ENCODE data around the gene B3GALNT2. TPM values are rescaled to one million over a fixed set of nuclear protein-coding genes. Genes with fewer than 3 reads are reported as not detected.

The B3GALNT2 gene
- total RNA-seq, 1 experiment from 2014 or later, result 35.5 TPM

- Histone ChIP-seq H3K4me3 (ENCODE audit: low read depth, low read length) (no peak overlapping the region), H3K9me3 (no peaks in the 10 kb centered on the region), H3K36me3 (ENCODE audit: control insufficient read depth, insufficient read depth, low read length) (peaks cover 1% of the 10 kb centered on the region), H3K4me1 (no peaks in the 10 kb centered on the region), H3K27me3 (replicated peaks; ENCODE audit: control insufficient read depth, insufficient read depth, low read length) (no peaks in the 10 kb centered on the region)
- no peaks in the 10 kb centered on the region for H3K9me3 Mint-ChIP-seq (ENCODE audit: unreplicated experiment)
- H3K27ac Mint-ChIP-seq (ENCODE audit: unreplicated experiment), result no peak overlapping the region
- BruUV-seq (replicated peaks), result no TSS peak
- DNase-seq, result no peak
- intact Hi-C loops (cut with micrococcal nuclease; ENCODE audit: unreplicated experiment), result no loop called here
- no peaks in the 10 kb centered on the region for H3K27me3 Mint-ChIP-seq (ENCODE audit: insufficient read depth, unreplicated experiment)
- CTCF ChIA-PET, result interaction anchor here (0.7 kb wide), 1 partner anchor 9 kb away, joined by 3 read pairs; the partner anchor contains the start of gene B3GALNT2
- TF ChIP-seq CTCF (IDR thresholded peaks at IDR 0.05; ENCODE audit: insufficient read depth in 1 of 2, low read depth in 1 of 2, low read length in 1 of 2, severe bottlenecking in 1 of 2, unreplicated experiment in 1 of 2), result no peak
- POLR2A ChIA-PET, result no interaction called here
- no peaks in the 10 kb centered on the region for H3K4me1 Mint-ChIP-seq (ENCODE audit: low read depth, unreplicated experiment)
- H3K4me3 Mint-ChIP-seq (ENCODE audit: unreplicated experiment), result no peak overlapping the region
- peaks cover 15% of the 10 kb centered on the region for H3K36me3 Mint-ChIP-seq (ENCODE audit: insufficient read depth, unreplicated experiment)
These were observed 9.2 kb downstream of the B3GALNT2 start for GRCh38 chr1:235495030-235495429.

GRCh38 chr1:235494531-235494930 lies 9.7 kb downstream of the B3GALNT2 start:
- Histone ChIP-seq H3K4me1 (no peaks in the 10 kb centered on the region), H3K4me3 (ENCODE audit: low read depth, low read length) (no peak overlapping the region), H3K27me3 (replicated peaks; ENCODE audit: control insufficient read depth, insufficient read depth, low read length) (no peaks in the 10 kb centered on the region), H3K36me3 (ENCODE audit: control insufficient read depth, insufficient read depth, low read length) (peaks cover 1% of the 10 kb centered on the region), H3K9me3 (no peaks in the 10 kb centered on the region)
- H3K4me1 Mint-ChIP-seq (ENCODE audit: low read depth, unreplicated experiment), result no peaks in the 10 kb centered on the region
- peaks cover 15% of the 10 kb centered on the region for H3K36me3 Mint-ChIP-seq (ENCODE audit: insufficient read depth, unreplicated experiment)
- BruUV-seq (replicated peaks), result no TSS peak
- H3K4me3 Mint-ChIP-seq (ENCODE audit: unreplicated experiment), result no peak overlapping the region
- TF ChIP-seq CTCF (IDR thresholded peaks at IDR 0.05; ENCODE audit: insufficient read depth in 1 of 2, low read depth in 1 of 2, low read length in 1 of 2, severe bottlenecking in 1 of 2, unreplicated experiment in 1 of 2), result no peak
- H3K9me3 Mint-ChIP-seq (ENCODE audit: unreplicated experiment), result no peaks in the 10 kb centered on the region
- no peak for DNase-seq
- no peaks in the 10 kb centered on the region for H3K27me3 Mint-ChIP-seq (ENCODE audit: insufficient read depth, unreplicated experiment)
- ChIA-PET POLR2A (no interaction called here), CTCF (interaction anchor here (0.7 kb wide), 1 partner anchor 10 kb away, joined by 3 read pairs; the partner anchor contains the start of gene B3GALNT2)
- intact Hi-C loops (cut with micrococcal nuclease; ENCODE audit: unreplicated experiment), result no loop called here
- no peak overlapping the region for H3K27ac Mint-ChIP-seq (ENCODE audit: unreplicated experiment)

- BruUV-seq (replicated peaks), result no TSS peak
- H3K36me3 ChIP-seq (ENCODE audit: control insufficient read depth, insufficient read depth, low read length), result peaks cover 2% of the 10 kb centered on the region
- Mint-ChIP-seq H3K36me3 (ENCODE audit: insufficient read depth, unreplicated experiment) (peaks cover 15% of the 10 kb centered on the region), H3K4me3 (ENCODE audit: unreplicated experiment) (no peak overlapping the region), H3K27me3 (ENCODE audit: insufficient read depth, unreplicated experiment) (no peaks in the 10 kb centered on the region), H3K4me1 (ENCODE audit: low read depth, unreplicated experiment) (no peaks in the 10 kb centered on the region), H3K9me3 (ENCODE audit: unreplicated experiment) (no peaks in the 10 kb centered on the region), H3K27ac (ENCODE audit: unreplicated experiment) (no peak overlapping the region)
- no peaks in the 10 kb centered on the region for H3K4me1 ChIP-seq
- intact Hi-C loops (cut with micrococcal nuclease; ENCODE audit: unreplicated experiment), result no loop called here
- no peak for TF ChIP-seq CTCF (IDR thresholded peaks at IDR 0.05; ENCODE audit: insufficient read depth in 1 of 2, low read depth in 1 of 2, low read length in 1 of 2, severe bottlenecking in 1 of 2, unreplicated experiment in 1 of 2)
- POLR2A ChIA-PET, result no interaction called here
- CTCF ChIA-PET, result no interaction called here
- no peaks in the 10 kb centered on the region for H3K9me3 ChIP-seq
- no peak overlapping the region for H3K4me3 ChIP-seq (ENCODE audit: low read depth, low read length)
- no peaks in the 10 kb centered on the region for H3K27me3 ChIP-seq (replicated peaks; ENCODE audit: control insufficient read depth, insufficient read depth, low read length)
- no peak for DNase-seq
These were observed 12.6 kb downstream of the B3GALNT2 start for GRCh38 chr1:235491644-235492043.

Measured in Caco-2 (cell line).